GM12878 (cell line): Measurements from ENCODE around the gene SVOP. TPM values are rescaled to one million over a fixed set of nuclear protein-coding genes. Genes with fewer than 3 reads are reported as not detected.
"Not testable (repeated sequence)": the region's sequence is repeated elsewhere in the genome, so short reads cannot be mapped to it uniquely, and the experiment has no call there.

Experiments
- ATAC-seq: fragments of 200-7000 bp; cut with Tn5 transposase; 3 replicates; pipeline ENCODE4 v1.9.1; 2020; ENCODE audit warnings: mild to moderate bottlenecking, moderate library complexity
- BruUV-seq: library from RNA; stranded (reverse); fragments of 400-500 nt; replicated peaks from 2 replicates; lab custom pipeline; 2021; lab: Mats Ljungman, UMichigan
- CTCF ChIA-PET: fragments of 300-600 bp; sonication (Branson Sonifier 250); formaldehyde crosslinking; extraction: SDS; loops from one replicate; lab custom pipeline; 2021; ENCODE audit warnings: inconsistent platforms; lab: Yijun Ruan, JAX
- POLR2A ChIA-PET: fragments of 350-600 bp; formaldehyde crosslinking; extraction: SDS; loops from one replicate; lab custom pipeline; 2021; ENCODE audit warnings: inconsistent platforms; lab: Charles Lee
- RAD21 ChIA-PET: fragments of 300-600 bp; sonication (Branson Sonifier 250); formaldehyde crosslinking; loops from one replicate; lab custom pipeline; 2023; ENCODE audit warnings: antibody characterized with exemption; ENCODE audit not compliant: unreplicated experiment; lab: Charles Lee
- SMC1A ChIA-PET: fragments of 300-600 bp; sonication (Branson Sonifier 250); formaldehyde crosslinking; loops from one replicate; lab custom pipeline; 2023; ENCODE audit not compliant: unreplicated experiment, uncharacterized antibody; lab: Charles Lee
- DNase-seq: peaks from one replicate; pipeline ENCODE4 v3.0.0-alpha.2; 2011; ENCODE audit warnings: low read depth, low spot score
- FAIRE-seq: peaks from 3 replicates; lab custom pipeline; 2011; peaks lifted over from hg19 to GRCh38; lab: Jason Lieb, UNC
- H2AFZ ChIP-seq: 2 replicates; pipeline ENCODE4 v1.6.0; 2011; ENCODE audit warnings: low read depth, low read length, control low read depth; ENCODE audit not compliant: control insufficient read depth
- H3K27ac ChIP-seq: 2 replicates; pipeline ENCODE4 v1.5.1; 2011; ENCODE audit warnings: control low read depth; ENCODE audit not compliant: control insufficient read depth, insufficient read depth
- H3K27me3 ChIP-seq, 2 experiments: replicated peaks in 1 of 2; 2 replicates each; pipeline versions ENCODE4 v1.6.0 to v1.6.1; 2011; ENCODE audit warnings: low read length in 1 of 2; ENCODE audit not compliant: control insufficient read depth in 2 of 2, insufficient read depth in 2 of 2
- H3K36me3 ChIP-seq, 2 experiments: 2 replicates each; pipeline ENCODE4 v1.5.1; 2011; ENCODE audit warnings: low read length in 1 of 2; ENCODE audit not compliant: control insufficient read depth in 2 of 2, insufficient read depth in 2 of 2
- H3K4me1 ChIP-seq: 2 replicates; pipeline ENCODE4 v1.6.1; 2011; ENCODE audit warnings: mild to moderate bottlenecking, low read length, moderate library complexity, mixed read lengths; ENCODE audit not compliant: control insufficient read depth, insufficient read depth
- H3K4me2 ChIP-seq: 2 replicates; pipeline ENCODE4 v1.6.0; 2011; ENCODE audit warnings: control low read depth; ENCODE audit not compliant: control insufficient read depth, insufficient read depth
- H3K4me3 ChIP-seq: fragments of 200-600 bp; sonication (generic); 2 replicates; pipeline ENCODE4 v1.5.1; 2016
- H3K79me2 ChIP-seq: 2 replicates; pipeline ENCODE4 v1.6.0; 2011; ENCODE audit warnings: low read length; ENCODE audit not compliant: control insufficient read depth, insufficient read depth
- H3K9ac ChIP-seq: 2 replicates; pipeline ENCODE4 v1.8.0; 2011; ENCODE audit warnings: low read length, control low read depth, mixed read lengths; ENCODE audit not compliant: control insufficient read depth, insufficient read depth
- H3K9me3 ChIP-seq: replicated peaks from 3 replicates; pipeline ENCODE4 v1.5.1; 2011; ENCODE audit warnings: mild to moderate bottlenecking, low read length; ENCODE audit not compliant: control insufficient read depth, insufficient read depth
- H4K20me1 ChIP-seq: 2 replicates; pipeline ENCODE4 v1.6.0; 2011; ENCODE audit not compliant: control insufficient read depth, insufficient read depth
- ATF7 ChIP-seq: fragments of 450-650 bp; IDR thresholded peaks from 2 replicates; pipeline ENCODE4 v1.6.1; 2016; ENCODE audit warnings: low read depth, mild to moderate bottlenecking
- CHD1 ChIP-seq: IDR thresholded peaks from 2 replicates; pipeline ENCODE4 v1.6.1; 2012; ENCODE audit warnings: low read depth, low read length, improper control_type of control experiment
- IKZF2 ChIP-seq, 2 experiments: fragments of 450-650 bp; IDR thresholded peaks; 2 replicates each; pipeline ENCODE4 v1.6.1; 2017; ENCODE audit warnings: mild to moderate bottlenecking in 2 of 2, moderate library complexity in 2 of 2
- NKRF ChIP-seq: fragments of 450-650 bp; conservative IDR thresholded peaks from 2 replicates; pipeline ENCODE4 v1.6.1; 2017; ENCODE audit warnings: mild to moderate bottlenecking, moderate library complexity
- NR2C2 ChIP-seq: IDR thresholded peaks from 2 replicates; pipeline ENCODE4 v1.6.1; 2011; ENCODE audit warnings: borderline replicate concordance, low read depth; ENCODE audit not compliant: control insufficient read depth, insufficient read length
- TCF3 ChIP-seq: IDR thresholded peaks from 2 replicates; pipeline ENCODE4 v1.6.1; 2012; ENCODE audit warnings: low read depth, mild to moderate bottlenecking, low read length, borderline replicate concordance; ENCODE audit not compliant: insufficient read depth
- ZBED1 ChIP-seq: IDR thresholded peaks from 2 replicates; pipeline ENCODE4 v1.6.1; 2016; ENCODE audit warnings: borderline replicate concordance
- WGBS: methylation state at CpG from one replicate; pipeline ENCODE4 v1.1.6; 2016; ENCODE audit warnings: low lambda C conversion rate; ENCODE audit not compliant: insufficient replicate concordance, insufficient coverage; ENCODE audit errors: missing lambda C conversion rate; 5-methylcytosine and 5-hydroxymethylcytosine counted together
- in situ Hi-C: fragments of 300-500 bp; cut with MboI; formaldehyde crosslinking; loops from 9 replicates; pipeline ENCODE4 v1.14.3; 2018; ENCODE audit warnings: mixed read lengths
- intact Hi-C: fragments of 100-400 bp; cut with micrococcal nuclease; formaldehyde crosslinking; loops from one replicate; pipeline ENCODE4 v1.14.2; 2022; ENCODE audit not compliant: unreplicated experiment
- polyA plus RNA-seq, 11 experiments: library from polyadenylated mRNA; depleted of rRNA in 4 of 11; unstranded in 6 of 11; stranded (reverse) in 5 of 11; fragments of >200 nt; fragmentation: Nextera tagmentation in 4 of 11; fragmentation: Illumina TruSeq in 1 of 11; extraction: Ambion mirVana in 4 of 11; extraction: Trizol in 1 of 11; gene quantifications; 1 replicate in 1 of 11; 2 replicates in 10 of 11; pipeline versions ENCODE4 v1.2.1 to v1.2.3, GENCODE V29; 2011 to 2016; ENCODE audit warnings: inconsistent platforms in 2 of 11, missing spikeins in 2 of 11, low read depth in 1 of 11
- total RNA-seq, 4 experiments: library from RNA; depleted of rRNA in 3 of 4; stranded (reverse); fragments of >200 nt in 3 of 4; fragmentation: Illumina TruSeq in 1 of 4; extraction: Trizol in 1 of 4; gene quantifications; 2 replicates each; pipeline versions ENCODE4 v1.2.1 to v1.2.3, GENCODE V29; 2013 to 2021
- TF ChIP-seq, protein P1 (sequence below): fragments of 450-650 bp; IDR thresholded peaks from 2 replicates; pipeline ENCODE4 v1.6.1; 2017; ENCODE audit warnings: mild to moderate bottlenecking, low read depth, inconsistent platforms; ENCODE audit not compliant: poor library complexity, severe bottlenecking
- TF ChIP-seq, protein P2 (sequence below): IDR thresholded peaks from 2 replicates; pipeline ENCODE4 v1.6.1; 2011; ENCODE audit warnings: borderline replicate concordance, low read depth, mild to moderate bottlenecking, moderate library complexity, mixed read lengths, low read length; ENCODE audit not compliant: insufficient read depth; ENCODE audit errors: extremely low read length

Gene SVOP
- total and polyA plus RNA-seq, 10 of the 15 experiments (the other 5 are each of a cell fraction or from before 2014, with no cell fraction given) = under 0.01 TPM; not detected in 9

DNA sequence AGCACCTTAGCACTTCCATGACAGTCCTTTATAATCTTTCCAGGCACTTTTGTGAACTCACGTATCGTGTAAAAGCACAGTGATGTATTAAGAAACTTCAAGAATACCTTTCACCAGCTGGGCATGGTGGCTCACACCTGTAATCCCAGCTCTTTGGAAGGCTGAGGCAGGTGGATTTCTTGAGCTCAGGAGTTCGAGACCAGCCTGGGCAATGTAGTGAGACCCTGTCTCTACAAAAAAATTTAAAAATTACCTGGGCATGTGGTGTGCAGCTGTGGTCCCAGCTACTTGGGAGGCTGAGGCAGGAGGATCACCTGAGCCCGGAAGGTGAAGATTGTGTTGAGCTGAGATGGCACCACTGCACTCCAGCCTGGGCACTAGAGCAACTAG lies 33.3 kb upstream of the SVOP start:
- RAD21 ChIA-PET = interaction anchor here (0.8 kb wide), 1 partner anchor 39 kb away, joined by 4 read pairs; the partner anchor contains the start of gene ALKBH2
- intact Hi-C loops = loop anchor here (2.0 kb wide), 1 partner anchor 39 kb away; the partner anchor contains the start of gene ALKBH2
- H3K9ac ChIP-seq = peak overlapping the region; percentile 72

GRCh38 chr12:109053382-109054123 lies 32.7 kb upstream of the SVOP start:
- peak; percentile 71 for FAIRE-seq
- TF ChIP-seq NKRF (no peak), ZBED1 (no peak), CHD1 (no peak), IKZF2 (IDR thresholded peaks at IDR 0.05) (no peak), NR2C2 (no peak)
- TF ChIP-seq, protein P1, sequence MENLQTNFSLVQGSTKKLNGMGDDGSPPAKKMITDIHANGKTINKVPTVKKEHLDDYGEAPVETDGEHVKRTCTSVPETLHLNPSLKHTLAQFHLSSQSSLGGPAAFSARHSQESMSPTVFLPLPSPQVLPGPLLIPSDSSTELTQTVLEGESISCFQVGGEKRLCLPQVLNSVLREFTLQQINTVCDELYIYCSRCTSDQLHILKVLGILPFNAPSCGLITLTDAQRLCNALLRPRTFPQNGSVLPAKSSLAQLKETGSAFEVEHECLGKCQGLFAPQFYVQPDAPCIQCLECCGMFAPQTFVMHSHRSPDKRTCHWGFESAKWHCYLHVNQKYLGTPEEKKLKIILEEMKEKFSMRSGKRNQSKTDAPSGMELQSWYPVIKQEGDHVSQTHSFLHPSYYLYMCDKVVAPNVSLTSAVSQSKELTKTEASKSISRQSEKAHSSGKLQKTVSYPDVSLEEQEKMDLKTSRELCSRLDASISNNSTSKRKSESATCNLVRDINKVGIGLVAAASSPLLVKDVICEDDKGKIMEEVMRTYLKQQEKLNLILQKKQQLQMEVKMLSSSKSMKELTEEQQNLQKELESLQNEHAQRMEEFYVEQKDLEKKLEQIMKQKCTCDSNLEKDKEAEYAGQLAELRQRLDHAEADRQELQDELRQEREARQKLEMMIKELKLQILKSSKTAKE = no peak
- TF ChIP-seq, protein P2, sequence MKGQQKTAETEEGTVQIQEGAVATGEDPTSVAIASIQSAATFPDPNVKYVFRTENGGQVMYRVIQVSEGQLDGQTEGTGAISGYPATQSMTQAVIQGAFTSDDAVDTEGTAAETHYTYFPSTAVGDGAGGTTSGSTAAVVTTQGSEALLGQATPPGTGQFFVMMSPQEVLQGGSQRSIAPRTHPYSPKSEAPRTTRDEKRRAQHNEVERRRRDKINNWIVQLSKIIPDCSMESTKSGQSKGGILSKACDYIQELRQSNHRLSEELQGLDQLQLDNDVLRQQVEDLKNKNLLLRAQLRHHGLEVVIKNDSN = no peak

More for the DNA sequence above, 33.3 kb upstream of the SVOP start:
- H3K27me3 ChIP-seq, H4K20me1 ChIP-seq, H3K4me1 ChIP-seq, in situ Hi-C loops, FAIRE-seq, H3K9me3 ChIP-seq, BruUV-seq, DNase-seq, H3K36me3 ChIP-seq, ATAC-seq: not testable (repeated sequence)
- H3K27ac ChIP-seq = peak overlapping the region; percentile 89
- TF ChIP-seq TCF3 (0 out of 2 replicates have a peak, but pooled peaks have one; percentile 5), ATF7 (peak; percentile 5; the same call in 1 of the 2 replicates)
- ChIA-PET SMC1A (interaction anchor here (0.6 to 2.1 kb wide), 4 partner anchors 39 to 390 kb away, joined by 3 to 5 read pairs (median 4); no protein-coding TSS in a partner anchor), POLR2A (interaction anchor here (0.9 to 1.1 kb wide), 2 partner anchors 39 to 41 kb away, joined by 3 to 5 read pairs; partner anchors contain the start of gene ALKBH2), CTCF (interaction anchor here (4.0 kb wide), 1 partner anchor 39 kb away, joined by 33 read pairs; the partner anchor contains the start of gene ALKBH2)
- H3K79me2 ChIP-seq = peaks cover 14% of the 10 kb centered on the region
- 20% methylated on average over 4 of the region's 4 CpGs for WGBS
- peak overlapping the region; percentile 83 for H3K4me3 ChIP-seq
- H3K4me2 ChIP-seq = peak overlapping the region; percentile 80
- peak overlapping the region; percentile 76 for H2AFZ ChIP-seq

More at GRCh38 chr12:109053382-109054123, 32.7 kb upstream of the SVOP start:
- Histone ChIP-seq H3K27me3 (no peaks in the 10 kb centered on the region), H4K20me1 (no peaks in the 10 kb centered on the region), H3K4me3 (peak overlapping the region; percentile 83), H3K9ac (peak overlapping the region; percentile 72), H2AFZ (peak overlapping the region; percentile 76), H3K4me1 (peaks cover 8% of the 10 kb centered on the region; the same call in 1 of the 2 replicates), H3K4me2 (peak overlapping the region; percentile 80), H3K27ac (peak overlapping the region; percentile 89), H3K36me3 (no peaks in the 10 kb centered on the region), H3K79me2 (peaks cover 14% of the 10 kb centered on the region), H3K9me3 (no peaks in the 10 kb centered on the region)
- ChIA-PET RAD21 (no interaction called here), CTCF (interaction anchor here (4.0 kb wide), 1 partner anchor 39 kb away, joined by 33 read pairs; the partner anchor contains the start of gene ALKBH2), POLR2A (interaction anchor here (1.1 to 1.5 kb wide), 2 partner anchors 41 to 196 kb away, joined by 3 read pairs; partner anchors contain the start of gene SSH1), SMC1A (interaction anchor here (0.6 to 2.1 kb wide), 5 partner anchors 10 to 389 kb away, joined by 3 to 5 read pairs (median 3); no protein-coding TSS in a partner anchor)
- BruUV-seq = TSS peak; percentile 95
- under 1% methylated on average over 9 of the region's 9 CpGs for WGBS
- peak; percentile 28 for DNase-seq
- in situ Hi-C loops (no loop called here), intact Hi-C loops (loop anchor here (2.0 kb wide), 1 partner anchor 39 kb away; the partner anchor contains the start of gene ALKBH2)
- peak; percentile 81 for ATAC-seq
